K562 (cell line): ENCODE results near the gene VPS37B. TPM values are rescaled to one million over a fixed set of nuclear protein-coding genes. Genes with fewer than 3 reads are reported as not detected.

Experiments used
- MNT ChIP-seq, 2 experiments: fragments of 450-650 bp; conservative IDR thresholded peaks; 2 replicates each; pipeline ENCODE4 v1.6.1; 2017; ENCODE audit warnings: mild to moderate bottlenecking in 2 of 2, moderate library complexity in 2 of 2
- MYC ChIP-seq, 2 experiments: fragments of 250-450 bp in 1 of 2; sonication (Bioruptor Pico) in 1 of 2; IDR thresholded peaks; 2 replicates each; pipeline versions ENCODE4 v1.5.1 to v1.6.1; 2012 to 2021; ENCODE audit warnings: low read depth in 2 of 2, borderline replicate concordance in 1 of 2, improper control_type of control experiment in 1 of 2, low read length in 1 of 2, mild to moderate bottlenecking in 1 of 2, moderate library complexity in 1 of 2
- MYNN ChIP-seq, 2 experiments: sonication (generic); formaldehyde crosslinking in 1 of 2; IDR thresholded peaks; 2 replicates each; pipeline versions ENCODE4 v1.5.0 to v1.6.1; 2016 to 2020; ENCODE audit warnings: antibody characterized with exemption in 1 of 2, missing genetic modification reagents in 1 of 2
- SMAD4 ChIP-seq: fragments of 250-450 bp; sonication (Bioruptor Pico); conservative IDR thresholded peaks from 2 replicates; pipeline ENCODE4 v1.8.0; 2021; ENCODE audit warnings: inconsistent platforms, mild to moderate bottlenecking, moderate library complexity
- TBL1XR1 ChIP-seq, 2 experiments: IDR thresholded peaks; 2 replicates each; pipeline ENCODE4 v1.6.1; 2012; ENCODE audit warnings: improper control_type of control experiment in 2 of 2, low read length in 2 of 2, mild to moderate bottlenecking in 1 of 2
- TEAD4 ChIP-seq, 2 experiments: sonication (generic) in 1 of 2; formaldehyde crosslinking in 1 of 2; IDR thresholded peaks; 2 replicates each; pipeline versions ENCODE4 v1.6.1 to v1.8.0; 2012 to 2022; ENCODE audit warnings: borderline replicate concordance in 1 of 2, inconsistent platforms in 1 of 2, low read length in 1 of 2, mild to moderate bottlenecking in 1 of 2, missing genetic modification reagents in 1 of 2
- ZC3H4 ChIP-seq: sonication (generic); formaldehyde crosslinking; IDR thresholded peaks from 2 replicates; pipeline ENCODE4 v1.9.0; 2021; ENCODE audit warnings: missing genetic modification reagents, borderline replicate concordance
- ZNF311 ChIP-seq: fragments of 250-450 bp; sonication (Bioruptor Pico); IDR thresholded peaks from 2 replicates; pipeline ENCODE4 v1.4.0; 2020; ENCODE audit warnings: mild to moderate bottlenecking, moderate library complexity
- ZNF644 ChIP-seq: fragments of 200-800 bp; sonication (Bioruptor generic); IDR thresholded peaks from 2 replicates; pipeline ENCODE4 v1.6.1; 2016; ENCODE audit warnings: low read depth, missing genetic modification characterization, missing compliant biosample characterization
- polyA plus RNA-seq, 8 experiments: library from polyadenylated mRNA; depleted of rRNA in 4 of 8; stranded (reverse) in 5 of 8; unstranded in 3 of 8; fragments of >200 nt; fragmentation: Nextera tagmentation in 2 of 8; fragmentation: Illumina TruSeq in 1 of 8; extraction: Ambion mirVana in 2 of 8; extraction: Trizol in 1 of 8; gene quantifications; 2 replicates each; pipeline versions ENCODE4 v1.2.1 to v1.2.3, GENCODE V29; 2011 to 2014; ENCODE audit warnings: inconsistent platforms in 1 of 8, missing spikeins in 1 of 8
- total RNA-seq, 7 experiments: library from RNA; depleted of rRNA in 6 of 7; stranded (reverse); fragments of >200 nt in 6 of 7; fragmentation: Illumina TruSeq in 2 of 7; extraction: Trizol in 2 of 7; gene quantifications; 2 replicates each; pipeline versions ENCODE4 v1.2.1 to v1.2.3, GENCODE V29; 2011 to 2021; ENCODE audit warnings: low replicate concordance in 1 of 7
- TF ChIP-seq, protein P1 (sequence below), 2 experiments: fragments of 450-650 bp in 1 of 2; sonication (generic) in 1 of 2; formaldehyde crosslinking in 1 of 2; IDR thresholded peaks; 2 replicates each; pipeline versions ENCODE4 v1.7.1 to v1.9.0; 2016 to 2022; ENCODE audit warnings: inconsistent platforms in 1 of 2, mild to moderate bottlenecking in 1 of 2, missing genetic modification reagents in 1 of 2
- TF ChIP-seq, protein P2 (sequence below): fragments of 450-650 bp; IDR thresholded peaks from 2 replicates; pipeline ENCODE4 v1.6.1; 2016

The VPS37B gene
- total and polyA plus RNA-seq, 9 of the 15 experiments (the other 6 are each of a cell fraction or from before 2014, with no cell fraction given) = 0.28 to 37.4 (median 17.9) TPM

DNA sequence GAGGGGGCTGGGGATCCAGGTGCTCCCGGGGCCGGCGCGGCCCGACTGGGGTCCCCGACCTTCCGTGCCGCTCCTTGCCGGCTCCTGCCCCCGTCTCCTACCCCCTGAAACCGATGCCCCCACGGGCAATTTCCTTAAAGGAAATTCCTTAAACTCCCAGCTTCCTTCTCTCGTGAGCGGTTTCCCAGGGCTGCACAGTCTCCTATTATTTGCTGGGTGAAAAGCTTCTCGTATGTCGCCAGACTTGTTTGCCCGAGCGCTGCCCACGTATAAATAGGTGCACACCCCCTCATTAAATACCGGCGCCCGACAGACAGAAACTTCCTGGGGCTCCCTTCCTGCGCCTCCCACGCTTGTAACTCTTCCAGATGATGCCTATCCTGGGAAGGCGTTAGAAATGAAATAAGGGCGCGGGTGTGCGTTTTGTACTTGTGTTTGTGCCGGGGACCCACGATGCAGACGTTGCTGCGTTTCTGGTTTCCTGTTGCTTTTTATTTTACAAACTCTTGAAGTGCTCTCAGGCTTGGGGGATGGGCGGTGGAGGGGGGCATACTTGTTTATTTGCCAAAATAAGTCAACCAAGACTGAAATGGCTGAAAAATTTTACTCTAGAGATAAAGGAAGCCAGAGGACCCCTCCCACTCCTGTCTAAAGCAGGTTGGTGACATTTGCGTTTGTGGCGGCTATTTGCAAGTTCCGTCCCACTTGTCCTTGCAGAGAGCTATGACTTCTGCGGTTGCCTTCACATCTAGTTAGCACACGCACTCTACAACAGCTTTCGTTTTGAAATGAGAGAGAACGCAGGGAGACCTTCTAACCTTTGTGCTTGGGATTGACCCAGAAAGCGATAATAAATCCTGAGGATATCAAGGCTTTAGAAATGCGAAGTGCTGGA is 59.6 kb downstream of the VPS37B start (continued):
- TF ChIP-seq, protein P1, sequence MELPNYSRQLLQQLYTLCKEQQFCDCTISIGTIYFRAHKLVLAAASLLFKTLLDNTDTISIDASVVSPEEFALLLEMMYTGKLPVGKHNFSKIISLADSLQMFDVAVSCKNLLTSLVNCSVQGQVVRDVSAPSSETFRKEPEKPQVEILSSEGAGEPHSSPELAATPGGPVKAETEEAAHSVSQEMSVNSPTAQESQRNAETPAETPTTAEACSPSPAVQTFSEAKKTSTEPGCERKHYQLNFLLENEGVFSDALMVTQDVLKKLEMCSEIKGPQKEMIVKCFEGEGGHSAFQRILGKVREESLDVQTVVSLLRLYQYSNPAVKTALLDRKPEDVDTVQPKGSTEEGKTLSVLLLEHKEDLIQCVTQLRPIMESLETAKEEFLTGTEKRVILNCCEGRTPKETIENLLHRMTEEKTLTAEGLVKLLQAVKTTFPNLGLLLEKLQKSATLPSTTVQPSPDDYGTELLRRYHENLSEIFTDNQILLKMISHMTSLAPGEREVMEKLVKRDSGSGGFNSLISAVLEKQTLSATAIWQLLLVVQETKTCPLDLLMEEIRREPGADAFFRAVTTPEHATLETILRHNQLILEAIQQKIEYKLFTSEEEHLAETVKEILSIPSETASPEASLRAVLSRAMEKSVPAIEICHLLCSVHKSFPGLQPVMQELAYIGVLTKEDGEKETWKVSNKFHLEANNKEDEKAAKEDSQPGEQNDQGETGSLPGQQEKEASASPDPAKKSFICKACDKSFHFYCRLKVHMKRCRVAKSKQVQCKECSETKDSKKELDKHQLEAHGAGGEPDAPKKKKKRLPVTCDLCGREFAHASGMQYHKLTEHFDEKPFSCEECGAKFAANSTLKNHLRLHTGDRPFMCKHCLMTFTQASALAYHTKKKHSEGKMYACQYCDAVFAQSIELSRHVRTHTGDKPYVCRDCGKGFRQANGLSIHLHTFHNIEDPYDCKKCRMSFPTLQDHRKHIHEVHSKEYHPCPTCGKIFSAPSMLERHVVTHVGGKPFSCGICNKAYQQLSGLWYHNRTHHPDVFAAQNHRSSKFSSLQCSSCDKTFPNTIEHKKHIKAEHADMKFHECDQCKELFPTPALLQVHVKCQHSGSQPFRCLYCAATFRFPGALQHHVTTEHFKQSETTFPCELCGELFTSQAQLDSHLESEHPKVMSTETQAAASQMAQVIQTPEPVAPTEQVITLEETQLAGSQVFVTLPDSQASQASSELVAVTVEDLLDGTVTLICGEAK (IDR thresholded peaks at IDR 0.05) = peak; percentile 26
- TF ChIP-seq, protein P1 (CRISPR knock-in tag; IDR thresholded peaks at IDR 0.05) = no peak
- 0 out of 2 replicates have a peak, but pooled peaks have one; percentile 13 for TF ChIP-seq SMAD4 (CRISPR knock-in tag)
- TF ChIP-seq TBL1XR1 (IDR thresholded peaks at IDR 0.05; ENCODE audit: low read length in 2 of 2) = peak in 1 of 2 experiments; percentile 10; a peak in 1 of 4 replicates
- TF ChIP-seq MYNN (IDR thresholded peaks at IDR 0.05) = 0 out of 2 replicates have a peak, but pooled peaks have one; percentile 29
- no peak for TF ChIP-seq MYNN (CRISPR knock-in tag; IDR thresholded peaks at IDR 0.05)
- TF ChIP-seq ZNF644 (tag) = no peak
- peak; percentile 30; the same call in 1 of the 2 replicates for TF ChIP-seq TEAD4 (IDR thresholded peaks at IDR 0.05; ENCODE audit: low read length)
- no peak for TF ChIP-seq TEAD4 (CRISPR knock-in tag; IDR thresholded peaks at IDR 0.05; ENCODE audit: borderline replicate concordance)
- no peak for TF ChIP-seq ZNF311 (CRISPR knock-in tag)
- peak; percentile 21; the same call in 1 of the 2 replicates for TF ChIP-seq ZC3H4 (CRISPR knock-in tag)
- TF ChIP-seq, protein P2, sequence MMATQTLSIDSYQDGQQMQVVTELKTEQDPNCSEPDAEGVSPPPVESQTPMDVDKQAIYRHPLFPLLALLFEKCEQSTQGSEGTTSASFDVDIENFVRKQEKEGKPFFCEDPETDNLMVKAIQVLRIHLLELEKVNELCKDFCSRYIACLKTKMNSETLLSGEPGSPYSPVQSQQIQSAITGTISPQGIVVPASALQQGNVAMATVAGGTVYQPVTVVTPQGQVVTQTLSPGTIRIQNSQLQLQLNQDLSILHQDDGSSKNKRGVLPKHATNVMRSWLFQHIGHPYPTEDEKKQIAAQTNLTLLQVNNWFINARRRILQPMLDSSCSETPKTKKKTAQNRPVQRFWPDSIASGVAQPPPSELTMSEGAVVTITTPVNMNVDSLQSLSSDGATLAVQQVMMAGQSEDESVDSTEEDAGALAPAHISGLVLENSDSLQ = 0 out of 2 replicates have a peak, but pooled peaks have one; percentile 15
- TF ChIP-seq MYC (IDR thresholded peaks at IDR 0.05; ENCODE audit: low read depth, low read length) = 0 out of 2 replicates have a peak, but pooled peaks have one; percentile 19
- no peak for TF ChIP-seq MYC (CRISPR knock-in tag; IDR thresholded peaks at IDR 0.05; ENCODE audit: borderline replicate concordance, low read depth)
- TF ChIP-seq MNT (conservative IDR thresholded peaks at IDR 0.05) = 0 out of 4 replicates have a peak, but pooled peaks of 1 of the 2 experiments have one; percentile 31
